ENCODE data around the gene RBMS3.

DNA sequence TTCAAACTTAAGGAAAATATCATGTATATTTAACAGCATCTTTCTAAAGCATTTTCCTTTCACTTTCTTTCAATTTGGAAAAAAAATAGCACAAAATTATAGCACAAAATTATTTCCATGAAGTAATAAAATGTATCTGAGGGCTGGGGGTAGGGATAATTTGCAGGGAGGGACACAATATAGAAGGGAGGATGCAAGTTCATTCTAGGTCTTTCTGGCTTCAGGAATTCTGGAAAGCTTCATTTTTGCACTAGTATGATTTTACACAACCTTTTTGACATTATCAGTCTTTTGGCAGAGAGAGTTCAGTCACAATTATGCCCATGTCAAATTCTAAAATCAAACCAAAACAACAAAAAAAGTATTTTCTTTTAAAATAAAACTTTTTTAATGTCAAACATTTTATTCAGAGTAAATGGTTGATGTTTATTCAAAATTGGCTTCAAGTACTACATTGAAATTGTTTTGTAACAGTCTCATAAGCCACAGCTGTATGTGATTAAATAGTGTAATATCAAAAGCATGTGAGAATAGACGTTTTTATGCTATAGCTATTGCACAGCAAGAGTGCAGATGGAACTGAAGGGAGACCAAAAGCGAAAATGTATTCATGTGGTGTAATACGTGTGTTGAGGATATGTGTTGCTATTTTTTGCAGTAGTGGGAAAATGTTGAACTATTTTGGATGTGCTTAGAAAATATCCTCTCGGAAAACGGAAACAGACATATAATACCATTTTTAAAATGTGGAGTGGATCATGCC is 5.8 kb downstream of the RBMS3 start:
- TF ChIP-seq, protein P1, sequence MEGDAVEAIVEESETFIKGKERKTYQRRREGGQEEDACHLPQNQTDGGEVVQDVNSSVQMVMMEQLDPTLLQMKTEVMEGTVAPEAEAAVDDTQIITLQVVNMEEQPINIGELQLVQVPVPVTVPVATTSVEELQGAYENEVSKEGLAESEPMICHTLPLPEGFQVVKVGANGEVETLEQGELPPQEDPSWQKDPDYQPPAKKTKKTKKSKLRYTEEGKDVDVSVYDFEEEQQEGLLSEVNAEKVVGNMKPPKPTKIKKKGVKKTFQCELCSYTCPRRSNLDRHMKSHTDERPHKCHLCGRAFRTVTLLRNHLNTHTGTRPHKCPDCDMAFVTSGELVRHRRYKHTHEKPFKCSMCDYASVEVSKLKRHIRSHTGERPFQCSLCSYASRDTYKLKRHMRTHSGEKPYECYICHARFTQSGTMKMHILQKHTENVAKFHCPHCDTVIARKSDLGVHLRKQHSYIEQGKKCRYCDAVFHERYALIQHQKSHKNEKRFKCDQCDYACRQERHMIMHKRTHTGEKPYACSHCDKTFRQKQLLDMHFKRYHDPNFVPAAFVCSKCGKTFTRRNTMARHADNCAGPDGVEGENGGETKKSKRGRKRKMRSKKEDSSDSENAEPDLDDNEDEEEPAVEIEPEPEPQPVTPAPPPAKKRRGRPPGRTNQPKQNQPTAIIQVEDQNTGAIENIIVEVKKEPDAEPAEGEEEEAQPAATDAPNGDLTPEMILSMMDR (IDR thresholded peaks at IDR 0.05) = no peak
- no peak for TF ChIP-seq ZBTB21 (CRISPR knock-in tag; IDR thresholded peaks at IDR 0.05; ENCODE audit: borderline replicate concordance)

All from WTC11 (cell line).